Measurements from ENCODE around the gene OAT.

The OAT gene

GRCh38 chr10:124417895-124418725, 613 bp downstream of the OAT start:
- no peak for DNase-seq (ENCODE audit: low read depth)
- peak overlapping the region; percentile 39 for H3K4me3 ChIP-seq (ENCODE audit: low read depth, low read length)
- TF ChIP-seq, protein P1, sequence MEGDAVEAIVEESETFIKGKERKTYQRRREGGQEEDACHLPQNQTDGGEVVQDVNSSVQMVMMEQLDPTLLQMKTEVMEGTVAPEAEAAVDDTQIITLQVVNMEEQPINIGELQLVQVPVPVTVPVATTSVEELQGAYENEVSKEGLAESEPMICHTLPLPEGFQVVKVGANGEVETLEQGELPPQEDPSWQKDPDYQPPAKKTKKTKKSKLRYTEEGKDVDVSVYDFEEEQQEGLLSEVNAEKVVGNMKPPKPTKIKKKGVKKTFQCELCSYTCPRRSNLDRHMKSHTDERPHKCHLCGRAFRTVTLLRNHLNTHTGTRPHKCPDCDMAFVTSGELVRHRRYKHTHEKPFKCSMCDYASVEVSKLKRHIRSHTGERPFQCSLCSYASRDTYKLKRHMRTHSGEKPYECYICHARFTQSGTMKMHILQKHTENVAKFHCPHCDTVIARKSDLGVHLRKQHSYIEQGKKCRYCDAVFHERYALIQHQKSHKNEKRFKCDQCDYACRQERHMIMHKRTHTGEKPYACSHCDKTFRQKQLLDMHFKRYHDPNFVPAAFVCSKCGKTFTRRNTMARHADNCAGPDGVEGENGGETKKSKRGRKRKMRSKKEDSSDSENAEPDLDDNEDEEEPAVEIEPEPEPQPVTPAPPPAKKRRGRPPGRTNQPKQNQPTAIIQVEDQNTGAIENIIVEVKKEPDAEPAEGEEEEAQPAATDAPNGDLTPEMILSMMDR (IDR thresholded peaks at IDR 0.05; ENCODE audit: control insufficient read depth, extremely low read depth, insufficient read depth) = no peak

DNA sequence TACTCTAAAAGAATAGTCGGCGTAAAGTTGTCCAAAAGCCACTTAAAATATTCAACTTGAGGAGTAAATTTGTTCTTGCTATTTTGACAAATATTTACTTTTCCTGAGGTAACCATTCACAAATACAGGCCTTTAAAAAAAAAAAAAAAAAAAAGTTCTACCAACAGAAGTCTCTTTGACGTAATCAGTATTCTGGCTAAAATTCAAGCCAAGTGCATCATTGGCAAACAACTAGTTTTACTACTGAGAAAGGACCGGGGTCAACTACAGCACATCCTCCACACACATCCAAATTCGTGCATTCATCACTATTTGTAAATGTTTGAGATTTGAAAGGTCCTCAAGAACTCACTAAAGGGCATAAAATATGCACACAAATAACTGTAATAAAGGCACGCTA, 2.0 kb downstream of the OAT start:
- no peak overlapping the region for H3K4me3 ChIP-seq (ENCODE audit: low read depth, low read length)
- DNase-seq (ENCODE audit: low read depth) = peak; percentile 91
- TF ChIP-seq, protein P1 (IDR thresholded peaks at IDR 0.05; ENCODE audit: control insufficient read depth, extremely low read depth, insufficient read depth) = no peak

- no peak for DNase-seq (ENCODE audit: low read depth)
- TF ChIP-seq, protein P1 (IDR thresholded peaks at IDR 0.05; ENCODE audit: control insufficient read depth, extremely low read depth, insufficient read depth) = no peak
- H3K4me3 ChIP-seq (ENCODE audit: low read depth, low read length) = no peak overlapping the region
These were observed 3.5 kb downstream of the OAT start for GRCh38 chr10:124415210-124415609.

DNA sequence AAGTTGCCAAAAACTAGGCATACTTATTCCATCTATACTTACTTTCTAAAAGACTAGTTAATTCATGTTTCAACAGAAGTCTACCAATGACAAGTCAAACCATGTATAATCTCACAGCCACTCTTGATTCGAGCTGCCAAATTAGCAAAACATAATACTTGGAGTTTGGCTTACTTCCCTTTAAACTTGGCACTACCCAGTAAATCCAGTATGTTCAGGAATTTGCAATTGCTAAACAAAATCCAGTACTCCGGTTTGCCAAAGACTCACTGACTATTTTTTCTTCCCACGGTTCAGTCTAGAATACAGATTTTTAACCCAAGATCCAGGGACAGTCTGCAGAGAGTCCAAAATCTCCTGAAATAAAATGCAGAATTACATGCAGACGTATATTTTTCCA, 4.6 kb downstream of the OAT start:
- TF ChIP-seq, protein P1 (IDR thresholded peaks at IDR 0.05; ENCODE audit: control insufficient read depth, extremely low read depth, insufficient read depth) = no peak
- no peak for DNase-seq (ENCODE audit: low read depth)
- H3K4me3 ChIP-seq (ENCODE audit: low read depth, low read length) = no peak overlapping the region

DNA sequence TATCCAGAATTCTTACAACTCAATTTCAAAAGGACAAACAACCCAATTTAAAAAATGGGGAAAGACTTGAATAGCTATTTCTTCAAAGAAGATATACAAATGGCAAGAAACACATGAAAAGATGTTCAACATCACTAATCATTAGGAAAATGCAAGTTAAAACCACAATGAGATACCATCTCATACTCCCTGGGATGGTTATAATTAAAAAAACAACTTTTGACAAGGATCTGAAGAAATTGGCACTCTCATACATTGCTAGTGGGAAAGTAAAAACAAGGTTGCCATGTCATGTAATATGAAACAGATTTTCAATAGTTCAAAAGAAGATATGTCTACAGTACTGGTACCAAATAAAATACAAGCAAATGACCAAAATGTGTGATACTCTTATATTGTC, 9.0 kb downstream of the OAT start:
- H3K4me3 ChIP-seq (ENCODE audit: low read depth, low read length) = no peak overlapping the region
- DNase-seq (ENCODE audit: low read depth) = no peak
- TF ChIP-seq, protein P1 (IDR thresholded peaks at IDR 0.05; ENCODE audit: control insufficient read depth, extremely low read depth, insufficient read depth) = no peak

DNA sequence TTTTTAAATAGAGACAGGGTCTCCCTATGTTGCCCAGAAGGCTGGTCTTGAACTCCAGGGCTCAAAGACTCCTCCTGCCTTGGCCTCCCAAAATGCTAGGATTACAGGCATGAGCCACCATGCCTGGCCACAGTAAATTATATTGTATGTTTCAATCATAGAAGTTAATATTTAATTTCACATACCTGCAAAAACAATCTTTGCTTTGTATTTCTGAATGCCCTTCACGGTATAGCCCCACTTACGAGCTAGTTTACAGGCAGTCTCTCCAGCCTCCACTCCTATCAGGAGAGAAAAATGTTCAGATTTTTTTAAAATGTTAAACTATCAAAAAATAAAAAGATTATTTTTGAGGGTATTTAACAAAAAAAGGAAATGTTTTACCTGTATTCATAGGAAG, 10.4 kb downstream of the OAT start:
- no peak for DNase-seq (ENCODE audit: low read depth)
- TF ChIP-seq, protein P1 (IDR thresholded peaks at IDR 0.05; ENCODE audit: control insufficient read depth, extremely low read depth, insufficient read depth) = no peak
- H3K4me3 ChIP-seq (ENCODE audit: low read depth, low read length) = no peak overlapping the region

GRCh38 chr10:124407456-124407855, 11.3 kb downstream of the OAT start:
- no peak for DNase-seq (ENCODE audit: low read depth)
- no peak overlapping the region for H3K4me3 ChIP-seq (ENCODE audit: low read depth, low read length)
- TF ChIP-seq, protein P1 (IDR thresholded peaks at IDR 0.05; ENCODE audit: control insufficient read depth, extremely low read depth, insufficient read depth) = no peak

Data from LNCaP clone FGC (cell line).